Measurements from ENCODE around the gene GOLIM4. TPM values are rescaled to one million over a fixed set of nuclear protein-coding genes. Genes with fewer than 3 reads are reported as not detected.
A peak's percentile ranks its signal among the peaks of the same experiment; 100 is the strongest.

GOLIM4 gene
- total RNA-seq, 4 donors from 2014 or later: 35.9 to 59.0 (median 52.0) TPM

DNA sequence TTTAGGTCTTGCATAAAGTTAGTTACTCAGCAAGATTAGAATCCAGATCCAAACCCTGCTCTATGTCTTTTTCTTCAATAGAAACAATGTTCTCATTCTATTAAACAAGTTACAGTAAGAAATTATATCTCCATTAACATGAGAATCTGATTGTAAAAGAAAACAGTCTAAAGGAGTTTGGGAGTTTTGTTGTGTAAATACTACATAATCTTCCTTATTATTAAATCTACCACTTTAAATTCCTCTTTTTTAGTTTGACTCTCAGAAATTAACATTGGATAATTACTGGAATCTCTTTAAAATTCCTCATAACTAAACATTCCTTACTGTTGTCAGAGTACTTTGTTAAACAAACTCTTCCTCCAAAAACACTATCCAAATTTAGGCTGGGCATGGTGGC is 1.7 kb upstream of the GOLIM4 start:
- Histone ChIP-seq H3K27me3 (no peaks in the 10 kb centered on the region), H3K36me3 (no peaks in the 10 kb centered on the region), H3K4me3 (no peak overlapping the region), H3K27ac (no peak overlapping the region), H3K4me1 (peaks cover 0 to 29% (median 14%) of the 10 kb centered on the region in 4 donors), H3K9me3 (no peaks in the 10 kb centered on the region)
- DNase-seq (ENCODE audit: low spot score in 2 of 2): no peak
- no peak for TF ChIP-seq POLR2A (IDR thresholded peaks at IDR 0.05)
- TF ChIP-seq EP300 (IDR thresholded peaks at IDR 0.05): no peak
- TF ChIP-seq, protein P1, sequence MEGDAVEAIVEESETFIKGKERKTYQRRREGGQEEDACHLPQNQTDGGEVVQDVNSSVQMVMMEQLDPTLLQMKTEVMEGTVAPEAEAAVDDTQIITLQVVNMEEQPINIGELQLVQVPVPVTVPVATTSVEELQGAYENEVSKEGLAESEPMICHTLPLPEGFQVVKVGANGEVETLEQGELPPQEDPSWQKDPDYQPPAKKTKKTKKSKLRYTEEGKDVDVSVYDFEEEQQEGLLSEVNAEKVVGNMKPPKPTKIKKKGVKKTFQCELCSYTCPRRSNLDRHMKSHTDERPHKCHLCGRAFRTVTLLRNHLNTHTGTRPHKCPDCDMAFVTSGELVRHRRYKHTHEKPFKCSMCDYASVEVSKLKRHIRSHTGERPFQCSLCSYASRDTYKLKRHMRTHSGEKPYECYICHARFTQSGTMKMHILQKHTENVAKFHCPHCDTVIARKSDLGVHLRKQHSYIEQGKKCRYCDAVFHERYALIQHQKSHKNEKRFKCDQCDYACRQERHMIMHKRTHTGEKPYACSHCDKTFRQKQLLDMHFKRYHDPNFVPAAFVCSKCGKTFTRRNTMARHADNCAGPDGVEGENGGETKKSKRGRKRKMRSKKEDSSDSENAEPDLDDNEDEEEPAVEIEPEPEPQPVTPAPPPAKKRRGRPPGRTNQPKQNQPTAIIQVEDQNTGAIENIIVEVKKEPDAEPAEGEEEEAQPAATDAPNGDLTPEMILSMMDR (IDR thresholded peaks at IDR 0.05): no peak

DNA sequence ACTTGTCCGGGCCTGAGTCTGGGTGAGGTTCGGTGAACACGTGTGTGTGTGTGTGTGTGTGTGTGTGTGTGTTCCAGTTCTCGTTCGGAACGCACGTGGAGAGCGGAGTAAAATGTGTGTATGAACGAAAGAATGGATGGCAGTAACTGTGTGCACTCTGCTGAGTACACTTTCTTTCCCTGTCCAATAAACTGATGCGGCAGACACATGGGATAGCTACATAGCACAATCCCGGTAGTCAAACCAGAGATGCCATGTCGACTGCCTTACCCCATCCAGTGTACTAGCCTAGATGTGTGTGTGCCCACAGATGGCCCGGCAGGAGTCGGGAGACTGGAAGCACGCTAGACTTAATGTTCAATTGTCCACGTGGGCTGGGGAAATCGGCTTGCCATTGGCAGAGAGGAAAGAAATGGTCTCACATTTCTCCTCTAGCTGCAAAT is 507 bp upstream of the GOLIM4 start:
- peak in 1 of 2 donors; percentile 78 for DNase-seq (ENCODE audit: low spot score in 2 of 2)
- TF ChIP-seq POLR2A (IDR thresholded peaks at IDR 0.05) (no peak), EP300 (IDR thresholded peaks at IDR 0.05) (no peak)
- TF ChIP-seq, protein P1 (IDR thresholded peaks at IDR 0.05): no peak
- Histone ChIP-seq H3K9me3 (no peaks in the 10 kb centered on the region), H3K4me3 (peak overlapping the region; percentile 65 to 85 (median 69)), H3K27ac (peak overlapping the region; percentile 85 to 96 (median 94)), H3K36me3 (no peaks in the 10 kb centered on the region), H3K27me3 (no peaks in the 10 kb centered on the region), H3K4me1 (peaks cover 0 to 40% (median 18%) of the 10 kb centered on the region in 4 donors)
- WGBS, 2 donors: 0 to 1% methylated on average over 17 of the region's 17 CpGs

DNA sequence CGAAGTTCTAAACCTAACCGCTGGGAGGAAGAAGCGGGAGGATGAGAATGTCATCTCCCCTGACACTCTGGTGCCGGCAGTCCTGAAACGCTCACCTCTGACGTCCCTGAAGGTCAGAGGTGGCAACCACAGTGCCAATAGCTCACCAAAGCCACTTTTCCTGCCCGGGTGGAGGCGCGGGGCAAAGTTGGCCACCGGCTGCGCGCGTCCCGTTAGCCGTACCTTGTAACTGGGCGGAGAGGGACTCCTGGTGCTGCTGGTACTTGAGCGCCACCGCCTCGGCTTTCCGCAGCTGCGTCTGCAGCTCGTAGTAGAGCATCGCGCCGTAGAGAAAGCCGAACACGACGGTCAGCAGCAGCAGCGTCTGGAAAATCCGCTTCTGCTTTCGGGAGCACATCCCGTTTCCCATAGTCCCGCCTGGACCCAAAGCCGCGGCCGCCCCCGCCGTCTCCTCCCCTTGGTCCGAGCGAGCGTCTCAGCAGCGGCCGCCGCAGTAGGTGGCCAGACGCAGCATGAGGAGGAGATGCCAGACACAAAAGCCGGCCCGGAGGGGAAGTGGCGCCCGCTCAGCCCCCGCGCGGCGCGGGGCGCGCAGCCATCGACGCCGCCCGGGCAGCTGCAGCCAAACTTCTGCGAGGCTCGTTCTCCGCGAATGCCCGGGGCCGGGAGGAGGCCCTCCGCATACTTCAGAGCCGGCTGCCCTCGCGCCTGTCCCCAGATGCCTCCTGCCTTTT is 680 bp downstream of the GOLIM4 start:
- 0 to 2% methylated on average over 30 to 34 of the region's 70 CpGs for WGBS, 2 donors
- Histone ChIP-seq H3K4me3 (peak overlapping the region; percentile 65 to 85 (median 69)), H3K9me3 (no peaks in the 10 kb centered on the region), H3K4me1 (peaks cover 0 to 51% (median 20%) of the 10 kb centered on the region in 4 donors), H3K27me3 (no peaks in the 10 kb centered on the region), H3K27ac (peak overlapping the region; percentile 85 to 96 (median 94)), H3K36me3 (no peaks in the 10 kb centered on the region)
- TF ChIP-seq, protein P1 (IDR thresholded peaks at IDR 0.05): peak in 3 of 5 experiments; percentile 8 to 55 (median 41)
- TF ChIP-seq POLR2A (IDR thresholded peaks at IDR 0.05): no peak
- DNase-seq (ENCODE audit: low spot score in 2 of 2): peak; percentile 26 to 54

DNA sequence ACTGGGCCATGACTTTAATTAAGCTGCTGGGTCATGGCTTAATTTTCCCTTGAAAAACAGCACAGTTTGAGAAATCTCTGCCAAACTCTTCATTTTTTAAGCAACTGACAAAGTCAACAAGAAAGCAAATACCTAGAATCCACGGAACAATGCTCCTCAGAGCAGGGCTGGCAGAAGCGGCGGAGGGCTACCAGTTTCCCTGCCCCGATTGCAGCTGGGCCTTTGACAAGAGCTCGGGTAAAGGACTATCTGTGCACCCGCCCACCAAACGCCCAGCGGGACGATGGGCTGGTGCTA is 1.2 kb downstream of the GOLIM4 start:
- TF ChIP-seq EP300 (IDR thresholded peaks at IDR 0.05): no peak
- no peak for TF ChIP-seq POLR2A (IDR thresholded peaks at IDR 0.05)
- TF ChIP-seq, protein P1 (IDR thresholded peaks at IDR 0.05): no peak
- WGBS, 2 donors: 0% methylated on average over 8 to 9 of the region's 9 CpGs
- Histone ChIP-seq H3K4me3 (peak overlapping the region; percentile 65 to 85 (median 69)), H3K4me1 (peaks cover 0 to 54% (median 20%) of the 10 kb centered on the region in 4 donors), H3K36me3 (no peaks in the 10 kb centered on the region), H3K27ac (peak overlapping the region; percentile 85 to 96 (median 94)), H3K9me3 (no peaks in the 10 kb centered on the region), H3K27me3 (no peaks in the 10 kb centered on the region)
- no peak for DNase-seq (ENCODE audit: low spot score in 2 of 2)

DNA sequence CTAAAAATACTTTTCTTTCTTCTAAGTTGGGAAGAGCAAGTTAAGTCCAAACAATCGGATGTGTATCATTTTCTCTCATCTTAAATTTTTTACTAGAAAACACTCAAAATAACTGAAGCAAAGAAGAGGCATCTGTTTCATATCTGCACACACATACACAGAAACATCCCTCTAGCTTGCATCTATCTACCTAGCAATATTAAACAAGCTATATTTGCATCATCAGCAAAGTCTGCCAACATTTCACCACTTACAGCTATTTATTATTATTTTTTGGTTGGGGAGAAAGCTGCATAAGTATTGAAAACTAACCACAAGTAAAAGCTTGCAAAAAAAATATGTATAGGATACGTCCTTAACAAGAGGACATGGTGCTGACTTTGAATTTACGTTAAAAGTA is 1.9 kb downstream of the GOLIM4 start:
- no peak for DNase-seq (ENCODE audit: low spot score in 2 of 2)
- Histone ChIP-seq H3K4me1 (peaks cover 0 to 54% (median 20%) of the 10 kb centered on the region in 4 donors), H3K4me3 (peak overlapping the region; percentile 65 to 85 (median 69)), H3K36me3 (no peaks in the 10 kb centered on the region), H3K27ac (peak overlapping the region in 3 of 4 donors; percentile 93 to 96 (median 95)), H3K27me3 (no peaks in the 10 kb centered on the region), H3K9me3 (no peaks in the 10 kb centered on the region)
- no peak for TF ChIP-seq EP300 (IDR thresholded peaks at IDR 0.05)
- TF ChIP-seq, protein P1 (IDR thresholded peaks at IDR 0.05): no peak
- TF ChIP-seq POLR2A (IDR thresholded peaks at IDR 0.05): no peak
- 67 to 69% methylated on average over 3 of the region's 3 CpGs for WGBS, 2 donors
